HG03342 (cell line): ENCODE measurements around the gene PANX2.

Experiments
- ATAC-seq: cut with Tn5 transposase; IDR thresholded peaks from one replicate; pipeline ENCODE4 v1.9.1; 2021; ENCODE audit warnings: mild to moderate bottlenecking, moderate library complexity; ENCODE audit not compliant: unreplicated experiment

The PANX2 gene

DNA sequence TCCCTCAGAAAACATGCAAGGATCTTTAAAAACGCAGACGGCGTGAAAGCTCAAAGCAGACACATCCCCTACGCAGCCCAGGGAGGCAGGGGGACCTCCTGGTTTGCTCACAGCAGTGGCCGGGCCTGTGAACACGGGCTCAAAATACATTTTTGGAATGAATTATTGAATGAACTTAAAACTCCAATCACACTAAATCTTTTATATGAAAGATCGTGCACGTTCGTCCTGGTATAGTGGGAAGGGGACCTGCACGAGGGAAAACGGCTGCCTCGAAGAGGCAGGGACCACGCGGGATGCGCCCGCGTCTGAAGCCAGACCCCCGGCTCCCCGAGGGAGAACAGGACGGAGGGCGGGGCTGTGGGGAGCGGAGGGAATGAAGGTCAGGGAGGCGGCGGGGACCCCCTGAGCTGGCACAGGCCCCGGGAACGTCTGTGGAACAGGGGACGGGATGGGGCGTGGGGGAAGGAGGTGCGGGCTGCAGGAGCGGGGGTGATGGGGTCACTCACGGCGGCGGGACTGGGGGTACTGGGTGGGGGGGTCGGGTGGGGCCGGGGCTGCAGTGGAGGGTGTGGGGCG, 1.3 kb upstream of the PANX2 start:
- no peak for ATAC-seq

DNA sequence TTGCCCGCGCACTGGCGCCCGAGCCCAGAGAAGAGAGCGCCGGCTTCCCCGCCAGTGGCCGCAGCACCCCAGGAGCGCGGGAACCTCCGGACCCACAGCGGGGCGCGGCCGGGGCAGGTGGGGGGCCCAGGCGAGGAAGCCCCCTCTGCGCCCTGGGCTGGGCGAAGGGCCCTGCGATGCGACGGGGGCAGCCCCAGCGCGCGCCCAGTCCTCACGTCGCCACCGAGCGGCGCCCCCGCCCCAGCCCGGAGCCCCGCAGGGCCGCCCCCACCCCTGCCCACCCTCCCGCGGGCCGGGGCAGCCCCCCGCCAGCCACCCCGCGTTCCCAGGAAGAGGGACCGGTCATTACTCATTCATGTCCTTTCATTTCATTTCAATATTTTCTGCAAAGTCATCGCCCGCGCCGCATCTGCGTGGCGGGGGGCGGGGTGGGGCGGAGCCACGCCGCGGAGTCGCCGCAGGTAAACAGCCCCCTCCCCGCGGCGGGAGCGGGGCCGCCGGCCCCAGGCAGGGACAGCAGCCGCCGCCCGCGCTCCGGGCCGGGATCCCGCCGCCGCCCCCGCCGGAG, 673 bp upstream of the PANX2 start:
- ATAC-seq: no peak

DNA sequence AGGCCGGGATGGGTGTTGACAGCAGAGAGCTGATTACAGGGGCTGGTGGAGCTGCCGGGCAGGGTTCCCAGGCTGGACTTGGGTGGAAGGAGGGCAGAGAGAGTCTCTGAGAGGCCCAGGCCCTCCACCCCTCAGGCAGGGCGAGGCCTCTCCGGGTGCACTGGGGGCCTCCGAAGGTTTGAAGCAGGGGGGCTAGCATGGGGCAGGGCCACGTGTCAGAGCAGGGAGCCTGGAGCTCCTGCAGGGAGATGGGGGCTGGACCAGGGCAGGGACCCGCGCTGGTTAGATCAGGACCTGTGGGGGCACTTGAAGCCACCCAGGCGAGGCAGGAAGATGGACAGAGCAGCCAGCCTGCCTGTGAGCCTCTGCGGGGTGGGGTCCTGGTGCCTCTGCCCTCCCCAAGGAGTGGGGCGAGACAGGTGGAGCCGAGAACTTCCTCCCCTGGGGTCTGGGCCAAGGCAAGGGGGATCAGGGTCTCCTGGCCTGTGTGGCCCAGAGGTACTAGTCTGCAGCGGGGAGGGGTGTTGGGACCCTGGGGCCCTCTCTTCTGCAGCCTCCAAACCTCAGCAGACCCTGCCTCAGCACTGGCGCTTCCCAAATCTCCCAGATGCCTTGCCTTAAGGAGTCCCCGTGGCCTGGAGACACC, 911 bp downstream of the PANX2 start:
- no peak for ATAC-seq

DNA sequence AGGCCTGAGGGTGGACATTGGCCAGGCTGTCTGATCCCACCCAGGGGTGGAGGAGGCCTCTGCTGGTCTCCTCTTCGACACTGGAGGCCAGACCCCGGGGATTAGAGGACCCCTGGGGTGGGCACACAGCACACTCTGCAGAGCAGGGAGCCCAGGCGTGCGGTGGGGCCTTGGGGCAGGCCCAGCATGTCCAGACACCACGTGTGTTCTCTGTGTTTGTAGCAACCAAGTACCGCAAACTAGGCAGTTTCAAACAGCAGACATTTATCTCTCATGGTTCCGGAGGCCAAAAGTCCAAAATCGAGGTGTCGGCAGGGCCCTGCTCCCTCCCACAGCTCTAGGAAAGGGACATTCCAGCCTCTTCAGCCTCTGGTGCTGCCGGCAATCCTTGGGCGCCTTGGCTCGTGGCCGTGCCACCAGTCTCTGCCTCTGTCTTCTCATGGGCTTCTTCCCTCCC, 1.5 kb downstream of the PANX2 start:
- no peak for ATAC-seq

DNA sequence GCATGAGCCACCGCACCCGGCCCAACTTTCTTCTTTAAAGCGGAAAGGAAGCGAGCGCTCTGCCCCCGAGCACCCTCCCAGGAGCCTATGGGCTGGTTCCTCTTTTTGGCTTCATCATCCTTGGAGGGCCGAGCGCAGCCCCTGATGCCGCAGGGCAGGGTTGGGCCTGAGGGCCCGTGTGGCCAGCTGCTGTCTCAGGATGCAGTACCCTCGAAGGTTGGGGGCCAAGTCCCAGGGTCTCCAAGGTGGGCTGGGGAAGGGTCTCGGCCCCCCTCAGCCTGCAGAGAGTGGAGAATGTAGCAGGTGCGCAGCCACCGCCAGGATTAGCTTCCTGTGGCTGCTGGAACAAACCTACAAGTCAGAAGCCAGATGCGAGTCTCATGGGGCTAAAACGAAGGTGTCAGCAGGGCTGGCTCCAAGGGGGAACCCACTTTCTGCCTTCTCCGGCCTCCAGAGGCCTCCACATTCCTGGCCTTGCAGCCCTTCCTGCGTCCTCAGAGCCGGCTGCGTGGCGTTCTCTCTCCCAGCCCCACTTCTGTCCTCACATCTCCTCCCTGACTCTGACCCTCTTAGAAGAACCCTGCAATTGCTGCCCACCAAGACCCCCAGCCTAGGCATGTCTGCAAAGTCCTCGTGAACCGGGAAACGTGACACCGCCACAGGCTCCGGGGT, 2.9 kb downstream of the PANX2 start:
- ATAC-seq: no peak

DNA sequence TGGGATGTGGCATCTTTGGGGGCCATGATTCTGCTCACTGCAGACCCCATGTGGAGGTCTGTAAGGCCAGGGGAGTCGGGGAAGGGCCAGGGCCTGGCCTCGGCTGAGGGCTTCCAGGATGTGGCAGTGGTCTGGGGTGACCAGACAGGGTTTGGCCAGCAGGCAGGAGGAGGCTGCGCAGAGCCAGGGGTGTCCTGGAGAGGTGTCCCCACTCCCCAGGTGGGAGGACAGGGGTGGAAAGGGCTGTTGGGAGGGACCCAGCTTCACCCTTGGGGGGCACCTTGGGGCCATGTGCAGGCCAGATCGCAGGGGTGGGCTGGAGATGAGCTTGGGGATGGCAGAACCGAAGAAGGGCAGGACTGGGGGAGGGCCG, 3.4 kb downstream of the PANX2 start:
- ATAC-seq: no peak

DNA sequence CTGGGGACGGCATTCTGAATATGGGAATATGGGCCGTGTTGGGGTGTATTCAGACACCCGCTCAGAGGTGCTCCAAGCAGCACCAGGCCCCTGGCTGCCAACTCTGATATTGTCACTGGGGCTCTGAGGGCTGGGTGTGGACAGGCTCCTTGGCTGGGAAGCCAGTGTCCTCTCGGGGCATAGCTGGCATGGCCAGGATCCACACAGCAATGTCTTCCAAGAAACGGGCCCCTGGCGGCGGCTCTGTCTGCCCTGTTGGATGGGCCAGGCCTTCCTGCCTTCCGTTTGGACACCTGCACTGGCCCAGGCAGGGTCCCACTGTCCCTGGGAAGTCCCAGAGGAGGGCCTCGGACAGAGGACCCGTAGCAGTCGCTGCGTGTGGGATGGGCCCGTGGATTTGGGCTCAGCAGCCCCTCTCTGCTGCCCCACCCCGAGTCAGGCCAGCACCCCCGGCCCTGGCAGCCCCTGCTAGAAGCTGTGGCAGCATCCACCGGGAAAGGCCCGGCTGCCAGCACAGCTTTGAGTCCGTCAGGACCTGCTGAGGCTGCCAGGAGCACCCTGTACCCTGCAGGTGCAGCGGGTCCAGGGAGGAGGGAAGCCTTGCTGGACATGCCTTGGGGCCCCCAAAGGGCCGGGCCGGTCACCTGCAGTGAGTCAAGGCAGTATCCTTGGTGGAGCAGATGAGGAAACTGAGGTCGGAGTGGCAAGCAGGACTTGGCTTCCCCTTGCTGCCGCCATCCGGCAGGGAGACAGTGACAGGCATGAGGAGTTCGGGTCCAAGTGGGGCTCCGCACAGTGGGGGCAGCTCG, 4.1 kb downstream of the PANX2 start:
- no peak for ATAC-seq

DNA sequence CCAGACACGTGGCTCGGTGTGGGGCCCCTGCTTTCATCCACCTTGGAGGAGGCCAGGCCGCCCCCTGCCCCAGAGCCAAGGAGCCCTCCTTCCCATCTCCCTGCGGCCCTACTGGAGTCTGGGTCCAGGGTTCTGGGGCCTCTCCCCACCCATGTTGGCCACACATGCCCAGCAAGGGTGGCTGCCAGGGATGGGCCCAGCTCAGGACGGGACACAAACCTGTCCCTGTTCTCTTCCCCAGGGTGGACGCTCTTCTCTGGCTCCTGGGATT, 4.6 kb downstream of the PANX2 start:
- ATAC-seq: no peak

DNA sequence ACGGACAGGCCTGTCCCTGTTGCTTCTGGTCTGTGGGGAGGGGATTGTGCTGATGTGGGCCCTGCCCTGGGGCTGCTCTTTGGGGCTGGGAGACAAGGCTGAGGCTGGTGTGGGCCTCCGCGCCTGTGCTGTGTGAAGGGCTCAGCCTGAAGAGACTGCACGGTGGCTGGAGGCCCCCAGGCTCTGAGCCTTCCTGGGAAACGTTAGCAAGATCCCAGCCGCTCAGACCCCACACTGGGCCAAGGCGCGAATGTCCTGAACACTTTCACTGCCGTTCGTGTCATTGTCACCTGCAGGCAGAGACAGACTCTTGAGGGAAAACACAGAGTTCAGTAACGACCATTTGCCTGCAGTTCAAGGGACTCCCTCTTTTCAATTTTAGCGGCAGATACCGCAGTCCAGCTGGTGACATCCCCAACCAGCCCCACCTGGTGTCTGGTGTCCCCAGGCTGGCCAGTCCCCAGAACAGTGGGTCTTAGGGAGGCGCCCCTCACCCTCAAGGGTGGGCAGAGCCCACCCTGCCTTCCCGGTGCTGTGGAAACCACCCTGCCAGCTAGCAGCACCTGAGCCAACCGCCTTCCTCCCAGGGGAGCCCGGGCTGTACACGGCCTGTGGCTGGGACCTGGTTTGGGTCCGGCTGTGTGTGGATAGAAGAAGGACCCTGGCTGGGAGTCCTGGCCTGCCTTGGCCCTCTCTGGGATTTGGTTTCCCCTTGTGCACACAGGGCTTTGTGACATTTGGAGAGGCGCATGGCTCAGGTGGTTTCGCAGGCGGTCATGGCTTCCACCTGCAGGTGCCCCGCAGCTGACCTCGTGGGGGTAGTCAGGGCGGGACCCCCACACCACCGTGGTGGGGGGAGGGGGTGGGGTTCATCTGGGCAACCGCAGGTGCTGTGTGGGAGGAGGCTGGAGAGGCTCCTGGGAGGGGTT, 5.7 kb downstream of the PANX2 start:
- ATAC-seq: no peak

DNA sequence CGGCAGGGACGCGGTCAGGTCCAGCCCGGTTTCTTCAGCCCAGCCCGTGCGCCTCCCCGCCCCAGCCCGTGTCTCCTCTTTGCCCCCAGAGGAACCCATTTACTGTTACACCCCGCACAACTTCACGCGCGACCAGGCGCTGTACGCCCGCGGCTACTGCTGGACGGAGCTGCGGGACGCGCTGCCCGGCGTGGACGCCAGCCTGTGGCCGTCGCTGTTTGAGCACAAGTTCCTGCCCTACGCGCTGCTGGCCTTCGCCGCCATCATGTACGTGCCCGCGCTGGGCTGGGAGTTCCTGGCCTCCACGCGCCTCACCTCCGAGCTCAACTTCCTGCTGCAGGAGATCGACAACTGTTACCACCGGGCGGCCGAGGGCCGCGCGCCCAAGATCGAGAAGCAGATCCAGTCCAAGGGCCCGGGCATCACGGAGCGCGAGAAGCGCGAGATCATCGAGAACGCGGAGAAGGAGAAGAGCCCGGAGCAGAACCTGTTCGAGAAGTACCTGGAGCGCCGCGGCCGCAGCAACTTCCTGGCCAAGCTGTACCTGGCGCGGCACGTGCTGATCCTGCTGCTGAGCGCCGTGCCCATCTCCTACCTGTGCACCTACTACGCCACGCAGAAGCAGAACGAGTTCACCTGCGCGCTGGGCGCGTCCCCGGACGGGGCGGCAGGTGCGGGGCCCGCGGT, 6.5 kb downstream of the PANX2 start:
- no peak for ATAC-seq

DNA sequence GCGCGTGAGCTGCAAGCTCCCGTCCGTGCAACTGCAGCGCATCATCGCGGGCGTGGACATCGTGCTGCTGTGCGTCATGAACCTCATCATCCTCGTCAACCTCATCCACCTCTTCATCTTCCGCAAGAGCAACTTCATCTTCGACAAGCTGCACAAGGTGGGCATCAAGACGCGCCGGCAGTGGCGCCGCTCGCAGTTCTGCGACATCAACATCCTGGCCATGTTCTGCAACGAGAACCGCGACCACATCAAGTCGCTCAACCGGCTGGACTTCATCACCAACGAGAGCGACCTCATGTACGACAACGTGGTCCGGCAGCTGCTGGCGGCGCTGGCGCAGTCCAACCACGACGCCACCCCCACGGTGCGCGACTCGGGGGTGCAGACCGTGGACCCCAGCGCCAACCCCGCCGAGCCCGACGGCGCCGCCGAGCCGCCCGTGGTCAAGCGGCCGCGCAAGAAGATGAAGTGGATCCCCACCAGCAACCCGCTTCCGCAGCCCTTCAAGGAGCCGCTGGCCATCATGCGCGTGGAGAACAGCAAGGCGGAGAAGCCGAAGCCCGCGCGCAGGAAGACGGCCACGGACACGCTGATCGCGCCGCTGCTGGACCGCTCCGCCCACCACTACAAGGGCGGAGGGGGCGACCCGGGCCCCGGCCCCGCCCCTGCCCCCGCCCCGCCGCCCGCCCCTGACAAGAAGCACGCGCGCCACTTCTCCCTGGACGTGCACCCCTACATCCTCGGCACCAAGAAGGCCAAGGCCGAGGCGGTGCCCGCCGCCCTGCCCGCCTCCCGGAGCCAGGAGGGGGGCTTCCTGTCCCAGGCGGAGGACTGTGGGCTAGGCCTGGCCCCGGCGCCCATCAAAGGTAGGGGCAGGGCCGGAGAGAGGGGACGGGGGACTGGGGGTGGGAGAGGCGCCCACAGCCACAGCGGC, 7.3 kb downstream of the PANX2 start:
- ATAC-seq: no peak

DNA sequence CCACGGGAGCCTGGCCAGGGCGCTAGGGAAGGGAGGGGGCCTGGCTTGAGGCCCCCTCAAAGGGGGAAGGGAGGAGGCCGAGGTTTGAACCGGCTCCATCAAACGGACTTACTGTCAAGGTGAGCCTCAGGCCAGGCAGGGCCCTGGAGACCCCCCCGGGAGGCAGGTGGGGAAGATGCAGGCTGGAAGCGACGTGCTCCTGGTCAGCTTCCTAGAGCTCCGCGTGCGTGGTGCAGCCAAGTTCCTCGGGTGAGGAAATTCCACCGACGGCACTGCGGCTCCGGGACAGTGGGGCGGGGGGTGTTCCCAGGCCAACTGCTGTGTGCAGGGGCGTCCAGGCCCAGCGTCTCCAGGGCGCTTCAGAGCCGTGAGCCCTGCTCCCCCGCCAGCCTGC, 7.9 kb downstream of the PANX2 start:
- ATAC-seq: no peak

DNA sequence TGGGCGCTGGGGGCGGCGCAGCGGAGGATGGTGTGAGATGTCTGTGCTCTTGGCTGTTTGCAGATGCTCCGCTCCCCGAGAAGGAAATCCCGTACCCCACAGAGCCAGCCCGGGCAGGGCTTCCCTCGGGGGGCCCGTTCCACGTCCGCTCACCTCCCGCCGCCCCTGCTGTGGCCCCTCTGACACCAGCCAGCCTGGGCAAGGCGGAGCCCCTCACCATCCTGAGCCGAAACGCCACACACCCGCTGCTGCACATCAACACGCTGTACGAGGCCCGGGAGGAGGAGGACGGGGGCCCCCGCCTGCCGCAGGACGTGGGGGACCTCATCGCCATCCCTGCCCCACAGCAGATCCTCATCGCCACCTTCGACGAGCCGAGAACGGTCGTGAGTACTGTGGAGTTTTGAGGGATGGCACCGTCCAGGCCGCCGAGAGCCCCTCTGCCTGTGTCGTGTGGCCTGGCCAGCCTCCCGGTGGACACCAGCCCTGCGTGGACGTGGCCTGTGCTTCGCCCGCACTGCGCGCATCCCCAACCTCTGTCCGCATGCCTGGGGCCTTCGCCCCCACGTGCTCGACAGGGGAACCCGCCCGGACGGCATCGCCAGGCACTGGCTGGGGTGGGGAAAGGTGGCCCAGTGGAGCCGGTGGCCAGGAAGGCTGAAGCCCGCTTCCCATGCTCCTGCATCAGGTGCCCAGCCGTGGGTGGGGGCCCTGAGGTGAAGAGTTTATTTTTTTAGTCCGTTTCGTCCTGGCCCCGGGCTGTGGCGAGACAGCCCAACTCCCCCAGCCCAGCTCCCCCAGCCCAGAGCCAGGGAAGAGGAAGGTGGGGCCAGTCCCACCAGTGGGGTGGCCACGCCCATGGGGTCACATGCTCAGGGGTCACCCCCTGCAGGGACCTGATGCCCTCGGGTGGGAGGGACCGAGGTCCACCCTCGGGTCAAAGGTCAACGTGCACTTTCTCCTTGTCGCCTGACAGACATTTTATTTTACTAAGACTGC, 8.6 kb downstream of the PANX2 start:
- no peak for ATAC-seq

DNA sequence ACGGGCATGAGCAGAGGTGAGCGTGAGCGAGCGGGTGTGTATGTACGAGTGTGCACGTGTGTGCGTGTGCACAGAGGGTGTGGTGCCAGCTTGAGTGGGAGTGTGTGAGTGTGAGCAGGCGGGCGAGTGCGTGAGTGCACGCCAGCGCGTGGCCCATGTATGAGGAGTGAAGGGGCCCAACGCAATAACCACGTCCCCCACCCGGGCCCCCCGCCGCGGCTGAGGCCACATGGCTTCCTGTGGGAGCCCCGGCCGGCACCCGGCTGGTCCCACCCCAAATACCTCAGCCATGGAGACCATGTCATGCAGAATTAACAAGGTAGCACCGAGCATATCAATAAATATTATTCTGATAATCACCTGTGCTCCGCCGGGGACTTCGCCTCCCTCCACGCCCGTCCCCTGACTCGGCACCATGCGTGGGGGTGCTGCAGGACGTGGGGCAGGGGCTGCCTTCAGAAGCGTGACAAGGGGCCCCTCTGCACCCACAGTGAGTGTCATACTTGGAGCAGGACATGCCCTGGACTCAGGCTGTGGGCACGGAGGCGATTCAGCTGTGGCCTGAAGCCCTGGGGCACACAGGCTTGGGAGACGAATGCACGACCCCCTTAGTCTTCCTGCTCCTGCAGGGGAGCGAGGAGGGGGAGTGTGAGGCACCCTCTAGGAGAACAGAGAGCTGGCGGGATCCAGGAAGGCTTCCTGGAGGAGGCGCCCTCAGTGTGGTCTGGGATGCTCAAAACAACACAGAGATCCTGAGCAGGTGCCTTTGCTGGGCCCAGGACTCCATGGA, 9.6 kb downstream of the PANX2 start:
- no peak for ATAC-seq

DNA sequence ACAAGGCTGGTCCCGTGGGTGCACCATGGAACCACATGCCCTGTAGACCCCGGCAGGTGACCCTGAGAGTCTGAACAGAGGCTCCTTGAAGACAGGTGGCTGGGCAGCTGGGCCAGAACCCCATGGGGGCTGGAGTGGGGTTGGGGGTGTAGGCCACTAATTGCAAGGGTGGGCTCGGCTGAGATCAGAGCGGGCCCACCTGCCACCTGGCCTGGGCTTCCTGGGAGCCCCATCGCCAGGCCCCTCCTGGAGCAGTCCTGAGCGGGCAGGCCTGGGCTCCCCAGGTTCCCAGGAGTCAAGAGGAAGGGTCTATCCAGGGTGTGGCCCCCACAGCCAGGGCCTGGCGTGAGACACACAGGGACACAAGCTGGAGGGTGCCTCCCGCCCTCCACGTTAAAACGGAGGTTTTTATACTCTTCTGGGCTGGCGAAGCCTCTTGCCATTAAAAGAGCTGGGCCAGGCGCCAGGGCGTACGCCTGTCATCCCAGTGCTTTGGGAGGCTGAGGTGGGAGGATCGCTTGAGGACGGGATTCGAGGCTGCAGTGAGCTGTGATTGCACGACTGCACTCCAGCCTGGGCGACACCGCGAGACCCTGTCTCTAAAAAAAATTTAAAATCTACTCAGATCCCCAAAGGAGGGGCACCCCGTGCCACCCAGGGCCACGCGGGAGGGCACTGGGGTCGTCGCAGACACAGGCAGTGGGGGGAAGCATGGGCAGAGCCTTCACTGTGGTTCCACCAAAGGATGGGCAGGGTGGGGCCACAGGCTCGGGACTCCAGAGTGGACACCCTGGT, 10.4 kb downstream of the PANX2 start:
- no peak for ATAC-seq
